ENCODE data around the gene SP3. TPM values are rescaled to one million over a fixed set of nuclear protein-coding genes. Genes with fewer than 3 reads are reported as not detected.

Gene SP3
- total and polyA plus RNA-seq, 2 of the 8 experiments (the other 6 are each of a cell fraction or from before 2014, with no cell fraction given): 31.0 to 92.1 TPM

GRCh38 chr2:173862612-173863217 is 102.5 kb downstream of the SP3 start:
- Histone ChIP-seq H2BK12ac (ENCODE audit: low read depth, low read length) (no peak overlapping the region), H3K79me2 (ENCODE audit: control insufficient read depth in 1 of 2, insufficient read depth in 2 of 2, low read length in 2 of 2) (no peaks in the 10 kb centered on the region), H4K91ac (replicated peaks; ENCODE audit: insufficient read length, low read length) (no peak overlapping the region), H2BK120ac (replicated peaks; ENCODE audit: low read depth, low read length) (no peak overlapping the region), H3K27ac (ENCODE audit: low read depth, low read length) (no peak overlapping the region), H3K18ac (ENCODE audit: extremely low read depth, low read length) (no peak overlapping the region), H3K14ac (ENCODE audit: insufficient read length) (no peak overlapping the region), H4K8ac (ENCODE audit: extremely low read depth, insufficient read depth, low read length) (no peak overlapping the region), H2BK15ac (ENCODE audit: low read length) (no peak overlapping the region), H3K9me3 (ENCODE audit: insufficient read depth in 2 of 2, low read depth in 1 of 2, low read length in 1 of 2) (no peaks in the 10 kb centered on the region), H2BK20ac (ENCODE audit: low read length) (0 out of 2 replicates have a peak overlapping the region, but pooled peaks have one; percentile 48), H3K23ac (ENCODE audit: insufficient read length) (no peak overlapping the region), H3K27me3 (replicated peaks in 1 of 4; ENCODE audit: control insufficient read depth in 3 of 4, extremely low read depth in 1 of 4, insufficient read depth in 3 of 4, low read length in 3 of 4) (peaks cover 0 to 2% (median 0%) of the 10 kb centered on the region in 4 experiments; a peak in 1 of 7 replicates), H3K36me3 (ENCODE audit: control insufficient read depth in 2 of 4, insufficient read depth in 4 of 4, low read length in 3 of 4) (no peaks in the 10 kb centered on the region), H3K4me2 (ENCODE audit: insufficient read depth in 1 of 2, low read depth in 2 of 2, low read length in 2 of 2) (no peak overlapping the region), H3K9ac (replicated peaks in 1 of 4; ENCODE audit: extremely low read depth in 1 of 4, low read depth in 3 of 4, low read length in 3 of 4) (no peak overlapping the region), H2BK5ac (ENCODE audit: low read depth, low read length) (no peak overlapping the region), H3K4me3 (ENCODE audit: extremely low read depth in 1 of 4, insufficient read depth in 2 of 4, low read depth in 3 of 4, low read length in 4 of 4) (no peak overlapping the region), H2AK5ac (ENCODE audit: low read depth, low read length) (no peak overlapping the region), H3K4ac (replicated peaks; ENCODE audit: insufficient read length, low read depth, low read length) (no peak overlapping the region), H3K4me1 (replicated peaks in 1 of 4; ENCODE audit: control insufficient read depth in 3 of 4, insufficient read depth in 4 of 4, low read length in 3 of 4) (no peaks in the 10 kb centered on the region; a peak in 1 of 7 replicates), H4K20me1 (replicated peaks in 1 of 2; ENCODE audit: control insufficient read depth in 1 of 2, insufficient read depth in 2 of 2, low read length in 2 of 2) (no peaks in the 10 kb centered on the region), H3K56ac (replicated peaks; ENCODE audit: insufficient read length, low read depth, low read length) (no peak overlapping the region), H2AFZ (ENCODE audit: low read length) (no peak overlapping the region), H3K23me2 (ENCODE audit: low read depth, low read length) (peaks cover 2% of the 10 kb centered on the region; the same call in 1 of the 2 replicates), H3K79me1 (ENCODE audit: low read depth, low read length) (no peaks in the 10 kb centered on the region), H4K5ac (ENCODE audit: insufficient read length, low read depth, low read length) (no peak overlapping the region)
- WGBS, 2 experiments (ENCODE audit: extremely low coverage in 1 of 2, insufficient coverage in 1 of 2, insufficient read length in 1 of 2, insufficient replicate concordance in 2 of 2, low coverage in 1 of 2, low lambda C conversion rate in 2 of 2, missing lambda C conversion rate in 1 of 2): 88% methylated on average over 4 of the region's 4 CpGs; no CpG with 5 or more reads in 1 of the 2 experiments
- no peak for FAIRE-seq
- ChIA-PET POLR2A (ENCODE audit: partially characterized antibody) (no interaction called here), CTCF (ENCODE audit: partially characterized antibody) (interaction anchor here (0.7 to 2.7 kb wide), 3 partner anchors 8 to 47 kb away, joined by 3 to 12 read pairs (median 3); no protein-coding TSS in a partner anchor)
- DNase-seq (ENCODE audit: low read depth in 1 of 2, low spot score in 2 of 2): no peak
- TF ChIP-seq POLR2A (IDR thresholded peaks at IDR 0.05; ENCODE audit: control extremely low read depth in 1 of 2, low read depth in 2 of 2, low read length in 2 of 2): no peak
- no peak for TF ChIP-seq SIRT6 (IDR thresholded peaks at IDR 0.05; ENCODE audit: low read length)
- no peak for TF ChIP-seq RXRA (IDR thresholded peaks at IDR 0.05; ENCODE audit: insufficient read depth, low read depth, low read length)
- TF ChIP-seq YY1 (IDR thresholded peaks at IDR 0.05; ENCODE audit: low read depth, low read length): no peak
- TF ChIP-seq GABPA (IDR thresholded peaks at IDR 0.05; ENCODE audit: borderline replicate concordance, insufficient read depth, low read length): no peak
- TF ChIP-seq FOSL1 (IDR thresholded peaks at IDR 0.05; ENCODE audit: insufficient read depth, low read depth, low read length): no peak
- no peak for TF ChIP-seq TEAD4 (IDR thresholded peaks at IDR 0.05; ENCODE audit: low read depth, low read length)
- no peak for TF ChIP-seq CHD1 (IDR thresholded peaks at IDR 0.05; ENCODE audit: low read depth, low read length)
- no peak for TF ChIP-seq RBBP5 (IDR thresholded peaks at IDR 0.05; ENCODE audit: borderline replicate concordance, low read depth, low read length)
- no peak for TF ChIP-seq CTBP2 (IDR thresholded peaks at IDR 0.05; ENCODE audit: borderline replicate concordance, insufficient read depth, insufficient read length, low read length)
- no peak for TF ChIP-seq HDAC6 (IDR thresholded peaks at IDR 0.05; ENCODE audit: low read depth, low read length)
- TF ChIP-seq RNF2 (IDR thresholded peaks at IDR 0.05; ENCODE audit: borderline replicate concordance, low read depth, low read length, missing control alignments, poor library complexity, severe bottlenecking): no peak
- no peak for TF ChIP-seq KDM1A (IDR thresholded peaks at IDR 0.05; ENCODE audit: borderline replicate concordance, low read length)
- TF ChIP-seq GTF2F1 (IDR thresholded peaks at IDR 0.05; ENCODE audit: borderline replicate concordance, low read depth, low read length): no peak

Data from H1 (cell line).